GM10248 (cell line): Measurements from ENCODE around the gene DOK5.

Experiments used
- CTCF ChIA-PET: fragments of 300-600 bp; sonication (Branson Sonifier 250); formaldehyde crosslinking; extraction: SDS; loops from one replicate; lab custom pipeline; 2021; ENCODE audit warnings: antibody characterized with exemption; lab: Yijun Ruan, JAX
- POLR2A ChIA-PET: fragments of 350-650 bp; sonication (Branson Sonifier 250); formaldehyde crosslinking; extraction: SDS; loops from one replicate; lab custom pipeline; 2020; ENCODE audit warnings: antibody characterized with exemption; lab: Yijun Ruan, JAX
- DNase-seq: peaks from one replicate; pipeline ENCODE4 v3.0.0; 2012; ENCODE audit errors: extremely low spot score
- CTCF ChIP-seq: IDR thresholded peaks from 2 replicates; pipeline ENCODE4 v1.5.1; 2012; ENCODE audit warnings: mild to moderate bottlenecking, low read depth; ENCODE audit errors: extremely low read depth, missing control alignments, control extremely low read depth

The DOK5 gene

GRCh38 chr20:54532573-54532972 is 57.2 kb downstream of the DOK5 start:
- ChIA-PET CTCF (interaction anchor here (0.6 to 2.3 kb wide), 2 partner anchors 11 to 98 kb away, joined by 4 to 7 read pairs; no protein-coding TSS in a partner anchor), POLR2A (no interaction called here)
- no peak for TF ChIP-seq CTCF
- DNase-seq: no peak

- TF ChIP-seq CTCF: no peak
- no peak for DNase-seq
- POLR2A ChIA-PET: no interaction called here
- CTCF ChIA-PET: interaction anchor here (1.0 to 1.7 kb wide), 3 partner anchors 21 to 118 kb away, joined by 3 to 5 read pairs (median 3); no protein-coding TSS in a partner anchor
Measured at GRCh38 chr20:54534101-54534500, 58.7 kb downstream of the DOK5 start.

GRCh38 chr20:54535033-54535432 is 59.6 kb downstream of the DOK5 start:
- POLR2A ChIA-PET: no interaction called here
- CTCF ChIA-PET: no interaction called here
- TF ChIP-seq CTCF: no peak
- DNase-seq: no peak

GRCh38 chr20:54535746-54536145 is 60.4 kb downstream of the DOK5 start:
- ChIA-PET POLR2A (no interaction called here), CTCF (no interaction called here)
- TF ChIP-seq CTCF: no peak
- DNase-seq: no peak

GRCh38 chr20:54539521-54540046 is 64.2 kb downstream of the DOK5 start:
- CTCF ChIA-PET: interaction anchor here (0.7 kb wide), 1 partner anchor 13 kb away, joined by 4 read pairs; no protein-coding TSS in a partner anchor
- POLR2A ChIA-PET: no interaction called here
- DNase-seq: no peak
- no peak for TF ChIP-seq CTCF

- POLR2A ChIA-PET: no interaction called here
- CTCF ChIA-PET: interaction anchor here (1.2 kb wide), 1 partner anchor 9 kb away, joined by 3 read pairs; no protein-coding TSS in a partner anchor
- DNase-seq: no peak
- TF ChIP-seq CTCF: no peak
Measured at GRCh38 chr20:54543369-54543768, 68.0 kb downstream of the DOK5 start.
